HG03039 (cell line): Measurements from ENCODE around the gene KSR1.
"Not testable (repeated sequence)": the region's sequence is repeated elsewhere in the genome, so short reads cannot be mapped to it uniquely, and the experiment has no call there.

Experiments used
- ATAC-seq: cut with Tn5 transposase; IDR thresholded peaks from one replicate; pipeline ENCODE4 v1.9.1; 2021; ENCODE audit warnings: mild to moderate bottlenecking, moderate library complexity; ENCODE audit not compliant: unreplicated experiment

The KSR1 gene

DNA sequence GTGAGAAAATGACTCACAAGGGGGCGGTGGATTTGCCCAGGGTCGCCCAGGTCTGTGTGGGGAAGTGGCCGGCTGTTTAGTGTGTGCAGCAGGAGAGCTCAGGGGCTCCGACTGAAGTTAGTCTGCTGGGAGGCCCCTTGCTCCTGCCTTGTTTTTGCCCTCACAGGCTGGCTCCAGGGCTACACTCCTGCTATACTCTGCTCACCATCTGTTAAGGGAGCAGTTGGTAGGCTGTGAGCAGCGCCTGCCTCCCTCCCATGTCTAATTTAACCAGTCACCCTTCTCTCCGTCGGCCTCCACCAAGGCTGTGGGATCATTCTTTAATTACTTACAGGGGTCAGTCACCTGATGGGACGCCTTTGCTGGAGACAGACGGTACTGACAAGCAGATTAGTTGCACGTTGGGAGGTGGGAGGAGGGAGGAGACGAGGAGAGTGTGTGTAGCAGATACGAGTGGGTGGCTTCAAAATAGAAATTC lies 35.5 kb downstream of the KSR1 start:
- no peak for ATAC-seq

DNA sequence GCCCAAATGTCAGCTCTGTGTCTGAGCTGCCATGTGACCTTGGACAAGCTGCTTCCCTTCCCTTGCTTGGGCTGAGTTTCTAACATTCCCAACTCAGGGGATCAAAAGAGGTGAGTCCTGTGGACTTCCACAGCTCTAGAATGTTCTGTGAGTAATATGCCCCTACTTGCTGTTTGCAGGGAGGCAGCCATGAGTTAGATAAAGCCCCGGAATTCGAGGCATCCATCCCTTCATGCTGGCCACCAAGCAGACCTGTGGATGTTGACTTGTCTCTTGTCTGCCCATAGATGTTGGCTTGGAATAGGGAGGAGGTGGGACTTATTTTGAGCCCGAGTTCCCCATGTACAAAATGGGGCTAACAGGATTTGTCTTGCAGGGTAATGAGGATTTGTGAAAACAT lies 36.2 kb downstream of the KSR1 start:
- no peak for ATAC-seq

DNA sequence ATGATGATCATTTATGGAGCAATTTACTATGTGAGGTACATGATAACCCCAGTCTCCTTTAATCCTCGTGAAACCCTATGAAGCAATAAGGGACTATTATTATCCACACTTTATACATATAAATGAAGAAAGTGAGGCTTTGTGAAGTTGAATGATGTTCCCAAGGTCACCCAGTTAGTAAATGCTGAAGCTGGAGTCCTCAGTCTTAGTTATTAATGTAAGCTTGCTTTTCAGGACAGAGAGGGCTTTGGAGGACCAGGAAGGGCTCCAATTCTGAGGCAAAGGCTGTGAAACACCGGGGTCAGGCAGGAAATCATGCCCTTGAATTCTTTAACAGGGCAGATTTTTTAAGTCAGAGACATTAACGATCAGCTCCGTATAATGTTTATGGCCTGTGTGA lies 36.8 kb downstream of the KSR1 start:
- no peak for ATAC-seq

DNA sequence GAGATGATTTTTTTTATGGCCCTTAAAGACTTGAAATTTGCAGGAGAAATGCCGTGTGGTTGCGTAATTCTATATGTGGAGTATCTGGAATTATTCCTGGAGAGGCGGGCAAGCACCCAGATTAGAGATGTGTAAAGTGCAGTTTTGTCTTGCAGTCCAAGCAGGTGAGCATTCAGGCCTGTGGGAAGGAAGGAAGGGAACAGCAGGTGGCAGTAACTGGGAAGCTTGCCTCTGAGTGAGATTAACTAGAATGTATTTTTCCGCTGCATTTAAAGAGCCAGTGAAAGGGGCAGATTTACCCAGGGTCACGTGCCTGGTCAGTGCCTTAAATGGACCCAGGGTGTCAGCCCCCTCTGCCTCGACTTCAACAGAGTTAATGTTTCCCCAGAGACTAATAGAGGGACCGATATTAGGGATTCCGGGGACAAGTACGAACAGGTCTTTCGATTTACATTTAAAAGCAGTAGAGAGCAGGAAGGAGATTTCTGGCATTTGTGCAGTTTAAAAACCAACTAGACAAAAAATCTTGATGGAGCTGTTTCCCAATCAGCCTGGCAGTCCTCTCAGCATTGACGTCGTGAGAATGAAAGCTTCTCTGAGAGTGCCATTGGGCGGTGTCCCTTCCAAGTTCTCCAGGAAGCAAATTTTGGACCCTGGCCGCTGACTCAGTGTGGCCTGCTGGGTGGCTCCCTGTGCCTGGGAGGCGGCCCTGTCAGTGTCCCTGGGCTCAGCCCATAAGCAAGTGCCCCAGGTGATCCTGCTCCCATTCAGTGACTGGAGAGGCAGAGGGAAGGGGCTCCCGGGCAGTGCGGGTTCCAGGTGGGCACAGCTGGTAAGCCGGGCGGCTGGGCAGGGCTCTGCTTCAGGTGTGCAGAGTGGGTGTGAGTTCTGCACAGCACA lies 38.2 kb downstream of the KSR1 start:
- ATAC-seq: no peak

DNA sequence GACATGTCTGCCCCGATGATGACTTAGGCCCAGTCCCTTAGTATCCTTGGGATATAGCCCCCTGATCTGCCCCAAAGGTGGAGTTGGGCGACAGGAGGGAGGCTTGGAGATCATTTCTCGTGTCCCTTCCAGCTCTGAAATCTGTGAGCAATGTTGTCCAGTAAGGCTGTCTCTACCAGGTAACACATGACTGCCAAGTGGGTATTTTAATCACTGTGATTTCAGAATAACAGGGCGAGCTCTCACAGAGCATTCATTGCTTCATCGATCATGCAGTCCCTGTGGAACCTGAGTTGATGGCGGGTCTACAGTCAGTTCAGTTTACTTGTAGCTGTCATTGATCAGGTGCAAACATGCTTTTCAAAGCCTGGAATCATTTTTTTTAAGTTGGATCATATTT lies 39.2 kb downstream of the KSR1 start:
- ATAC-seq: no peak

DNA sequence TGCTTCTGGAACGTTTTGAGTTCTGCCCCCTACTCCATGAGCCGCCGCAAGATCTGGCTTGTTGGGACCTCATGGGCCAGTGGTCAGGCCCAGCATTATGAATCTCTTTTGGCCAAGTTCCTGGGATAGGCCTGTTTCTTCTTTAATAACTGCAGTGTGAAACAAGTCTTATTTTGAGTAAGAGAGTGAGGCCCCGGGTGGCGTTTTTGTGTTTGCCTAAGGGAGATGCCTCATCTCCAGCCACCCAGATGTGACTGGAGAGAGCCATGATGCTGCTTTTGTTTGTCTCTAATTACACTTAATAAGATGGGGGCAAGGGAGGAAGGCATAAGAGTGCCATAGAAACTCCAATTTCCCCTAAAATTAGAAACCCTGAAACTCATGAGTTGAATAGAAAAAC lies 39.8 kb downstream of the KSR1 start:
- no peak for ATAC-seq

DNA sequence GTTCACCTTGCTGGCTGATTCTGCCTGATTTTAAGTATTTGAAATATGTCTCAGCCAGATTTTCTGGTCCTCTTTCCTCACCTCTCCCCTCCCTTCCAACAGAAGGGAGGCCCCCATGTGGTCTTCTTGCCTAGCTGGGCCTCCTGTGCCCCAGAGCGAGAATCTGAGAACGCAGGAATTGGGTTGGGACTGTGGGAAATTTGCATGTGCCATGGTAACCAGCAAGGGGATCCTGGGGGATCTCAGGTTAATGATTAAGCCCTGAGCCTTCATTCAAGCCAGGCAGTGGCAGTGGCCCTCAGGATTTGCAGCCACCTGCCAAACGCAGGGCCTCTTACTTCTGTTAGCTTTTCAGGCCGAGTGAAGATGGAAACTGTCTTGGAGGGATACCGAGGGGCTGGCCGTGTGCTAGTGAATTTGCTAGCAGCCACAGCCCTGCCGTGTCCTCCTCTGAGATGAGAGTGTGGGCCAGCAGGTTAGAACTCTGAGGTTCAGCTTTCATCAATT lies 40.2 kb downstream of the KSR1 start:
- no peak for ATAC-seq

DNA sequence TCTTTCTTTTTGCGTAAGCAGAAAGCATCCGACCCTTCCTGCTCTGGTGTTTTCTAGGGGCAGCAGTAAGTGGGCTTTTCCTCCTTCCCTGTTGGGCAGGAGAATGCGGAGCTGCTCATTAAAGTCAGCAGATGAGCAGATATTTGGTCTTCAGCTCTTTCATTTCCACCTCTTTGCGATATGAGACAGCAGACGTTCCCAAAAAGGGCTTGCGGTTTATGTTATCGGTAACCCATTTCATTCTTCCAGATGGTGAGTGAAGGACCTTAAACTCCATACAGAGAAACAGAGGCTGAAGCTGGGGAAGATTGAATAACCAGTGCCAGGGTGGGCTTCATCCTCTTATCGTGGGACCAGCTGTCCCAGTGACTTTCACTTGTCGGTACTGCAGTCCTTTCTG lies 40.7 kb downstream of the KSR1 start:
- ATAC-seq: no peak

DNA sequence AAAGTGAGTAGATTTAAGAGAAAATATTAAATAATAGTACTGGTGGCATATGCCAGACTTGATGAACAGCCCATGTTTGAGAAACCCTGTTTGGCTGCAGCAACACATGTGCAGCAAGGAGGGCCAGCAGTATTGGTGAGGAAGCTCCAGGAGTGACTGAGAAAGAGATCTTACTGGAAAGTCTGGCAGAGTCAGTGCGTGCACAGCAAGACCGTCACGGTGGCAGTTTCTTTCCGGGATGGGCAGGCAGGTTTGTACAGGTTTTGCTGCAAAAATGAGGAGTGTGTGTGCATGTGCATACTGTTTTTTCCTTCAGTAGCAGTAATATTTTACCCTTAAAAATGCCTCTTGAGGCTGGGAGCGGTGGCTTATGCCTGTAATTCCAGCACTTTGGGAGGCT lies 41.4 kb downstream of the KSR1 start:
- ATAC-seq: no peak

DNA sequence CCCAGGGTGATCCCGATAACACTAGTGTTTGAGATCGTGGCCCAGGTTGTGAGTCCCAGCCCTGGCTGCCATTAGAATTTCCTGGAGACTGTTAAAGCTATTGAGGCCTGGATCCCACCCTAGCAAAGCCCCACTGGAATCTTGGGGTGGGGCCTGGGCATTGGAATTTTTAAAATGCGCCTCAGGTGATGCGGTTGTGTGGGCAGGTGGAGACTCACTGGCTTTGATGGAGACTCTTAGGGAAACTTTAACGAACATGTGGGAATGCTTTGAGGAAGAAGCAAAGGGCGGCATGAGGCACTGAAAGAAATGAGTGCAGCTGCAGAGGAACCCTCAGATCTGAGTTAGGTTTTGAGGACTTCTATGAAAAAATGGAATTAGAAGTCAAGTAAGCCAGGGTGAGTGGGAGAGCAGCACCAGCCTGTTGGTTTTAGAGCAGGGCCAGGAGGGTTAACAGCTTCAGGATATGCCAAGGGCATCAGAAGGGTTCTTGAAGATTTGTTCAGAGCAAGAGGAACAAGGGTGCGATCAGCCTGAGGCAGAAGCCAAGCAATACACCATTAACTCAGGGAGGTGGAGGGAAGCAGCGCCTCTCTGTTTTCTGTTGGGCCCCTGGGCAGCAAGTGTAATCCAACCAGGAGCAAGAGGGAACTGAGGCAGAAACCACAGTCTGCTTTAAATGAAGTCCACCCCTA lies 42.5 kb downstream of the KSR1 start:
- ATAC-seq: no peak

DNA sequence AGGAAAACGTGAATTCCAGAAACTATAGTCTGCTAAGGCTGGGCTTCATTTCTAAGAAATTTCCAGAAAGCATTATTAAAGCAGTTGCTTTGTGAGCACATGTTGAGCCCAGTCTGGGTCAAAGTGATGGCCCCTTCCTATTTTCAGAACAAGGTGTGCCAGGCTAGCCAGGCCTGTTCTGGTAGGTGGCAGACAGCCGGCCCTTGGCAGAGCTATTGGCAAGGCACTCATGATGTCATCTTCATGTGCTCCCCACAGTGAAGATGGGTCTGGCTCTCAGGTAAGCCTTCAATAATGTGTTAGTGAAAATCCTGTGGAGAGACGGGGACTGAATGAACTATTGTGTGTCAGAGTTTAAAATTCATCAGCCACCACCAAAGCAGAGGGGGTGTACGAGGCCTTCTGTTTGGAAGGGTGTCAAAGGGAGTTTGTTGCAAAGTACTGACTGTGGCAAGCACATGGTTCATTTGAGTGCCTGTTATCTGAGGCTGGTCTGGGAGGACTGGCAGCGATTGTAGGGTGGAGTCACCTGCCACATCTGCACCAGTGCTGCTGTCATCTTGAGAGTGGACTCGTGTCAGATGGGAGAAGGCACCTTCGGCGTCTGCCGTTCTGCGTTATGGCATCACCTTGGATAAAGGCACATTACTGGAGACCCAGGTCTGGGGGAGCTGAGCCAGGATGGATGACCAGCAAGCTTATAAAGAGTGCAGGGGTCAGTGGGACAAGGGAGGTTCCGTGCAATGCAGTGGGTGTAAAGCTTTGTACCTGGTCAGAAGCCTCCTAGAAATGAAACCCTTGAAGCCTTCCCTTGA lies 43.4 kb downstream of the KSR1 start:
- ATAC-seq: no peak

DNA sequence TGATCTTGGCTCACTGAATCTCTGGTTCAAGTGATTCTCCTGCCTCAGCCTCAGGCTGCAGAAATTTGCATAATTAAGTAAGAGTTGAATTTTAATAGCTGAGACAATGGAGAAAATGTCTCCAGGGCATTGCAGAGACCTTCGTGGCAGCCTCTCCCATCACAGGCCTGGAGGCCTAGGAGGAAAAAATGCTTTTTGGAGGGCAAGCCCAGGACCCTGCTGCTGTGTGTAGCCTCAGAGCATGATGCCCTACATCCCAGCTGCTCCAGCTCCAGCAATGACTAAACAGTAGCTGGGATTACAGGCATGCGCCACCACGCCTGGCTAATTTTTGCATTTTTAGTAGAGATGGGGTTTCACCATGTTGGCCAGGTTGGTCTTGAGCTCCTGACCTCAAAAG lies 45.1 kb downstream of the KSR1 start:
- not testable (repeated sequence) for ATAC-seq

DNA sequence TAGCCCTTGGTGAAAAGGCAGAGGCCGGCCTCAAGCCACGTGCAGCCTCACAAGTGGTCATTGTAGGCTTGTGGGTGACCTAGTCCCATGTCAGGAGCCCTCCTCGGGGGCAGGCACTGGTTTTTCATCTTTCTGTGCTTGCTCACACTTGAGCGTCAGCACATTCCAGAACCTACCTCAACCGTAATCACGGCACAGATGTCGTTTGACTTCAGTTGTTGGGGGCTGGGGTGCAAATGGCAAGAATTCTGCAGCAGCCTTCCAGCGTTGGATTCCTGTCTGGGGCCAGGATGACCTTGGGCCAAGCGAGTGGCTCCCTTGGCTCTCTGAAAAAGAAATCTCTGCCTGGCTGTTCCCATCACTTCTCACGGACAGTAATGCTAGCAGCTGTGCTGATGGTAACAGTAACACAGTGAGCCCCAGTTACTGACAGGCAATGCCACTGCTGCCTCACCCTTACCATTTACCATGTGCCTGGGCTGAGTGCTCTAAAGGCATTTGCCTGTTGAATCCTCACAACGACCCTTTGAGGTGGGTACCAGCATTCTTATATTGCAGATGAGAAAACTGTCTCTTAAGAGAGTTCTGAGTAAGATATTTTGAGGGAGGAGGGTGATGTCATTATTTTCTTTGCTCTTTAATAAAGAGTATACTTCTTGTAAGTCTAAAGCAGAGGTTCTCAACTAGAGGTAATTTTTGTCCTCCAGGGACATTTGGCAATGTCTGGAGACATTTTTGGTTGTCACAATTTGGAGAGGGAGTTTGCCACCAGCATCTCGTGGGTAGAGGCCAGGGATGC lies 46.5 kb downstream of the KSR1 start:
- no peak for ATAC-seq

DNA sequence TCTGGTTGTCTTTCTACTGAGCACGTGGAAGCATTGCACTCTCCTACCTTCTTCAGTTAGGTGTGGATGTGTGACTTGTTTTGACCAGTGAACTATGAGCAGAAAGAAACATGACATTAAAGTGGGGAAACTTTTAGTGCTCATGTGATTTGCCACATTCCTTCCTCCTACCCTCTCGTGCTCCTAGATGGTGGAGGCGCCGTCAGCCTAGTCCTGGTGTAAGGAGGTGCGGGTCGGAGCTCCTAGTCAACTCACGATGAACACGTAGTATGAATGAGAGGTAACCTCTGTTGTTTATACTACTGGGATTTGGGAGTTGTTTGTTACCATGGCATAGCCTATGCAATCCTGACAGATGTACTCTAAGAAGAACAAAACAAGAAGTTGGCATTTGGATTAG lies 47.4 kb downstream of the KSR1 start:
- no peak for ATAC-seq

DNA sequence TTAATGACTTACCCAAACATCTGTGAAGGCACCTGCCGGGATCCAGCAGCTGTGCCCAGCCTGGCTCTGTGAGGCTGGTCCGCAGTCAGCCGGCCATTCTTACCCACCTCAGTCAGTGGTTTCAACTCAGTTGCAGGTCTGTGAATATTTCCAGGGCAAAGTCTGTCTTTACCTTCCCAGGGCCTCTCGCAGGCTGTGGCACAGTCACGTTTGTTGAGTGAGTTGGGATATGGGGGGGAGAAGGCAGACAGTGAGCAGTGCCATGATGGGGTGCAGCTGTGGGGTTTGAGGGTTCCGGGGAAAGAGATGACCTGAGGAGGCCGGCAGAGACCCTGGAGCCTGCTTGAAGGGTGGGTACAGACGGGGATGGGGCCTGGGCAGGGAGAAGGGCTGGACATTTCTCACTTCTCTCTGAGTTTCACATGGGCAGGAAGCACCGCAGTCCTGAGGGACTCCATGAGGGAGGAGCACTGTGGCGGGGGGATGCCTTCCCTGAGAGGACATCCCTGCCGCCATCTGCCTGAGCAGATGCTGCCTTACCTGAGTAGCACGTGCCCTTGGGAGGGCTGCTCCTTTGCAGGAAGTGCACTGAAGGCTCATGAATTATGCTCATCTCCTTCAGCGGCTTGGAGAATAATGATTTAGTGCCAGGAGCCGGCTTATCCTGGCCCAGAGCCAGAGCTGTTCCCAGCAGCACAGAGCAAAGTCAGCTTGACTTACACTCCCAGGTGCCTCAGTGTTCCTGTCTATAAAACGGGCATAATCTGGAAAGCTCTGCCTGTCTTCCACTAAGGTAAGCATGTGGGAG lies 48.1 kb downstream of the KSR1 start:
- no peak for ATAC-seq

DNA sequence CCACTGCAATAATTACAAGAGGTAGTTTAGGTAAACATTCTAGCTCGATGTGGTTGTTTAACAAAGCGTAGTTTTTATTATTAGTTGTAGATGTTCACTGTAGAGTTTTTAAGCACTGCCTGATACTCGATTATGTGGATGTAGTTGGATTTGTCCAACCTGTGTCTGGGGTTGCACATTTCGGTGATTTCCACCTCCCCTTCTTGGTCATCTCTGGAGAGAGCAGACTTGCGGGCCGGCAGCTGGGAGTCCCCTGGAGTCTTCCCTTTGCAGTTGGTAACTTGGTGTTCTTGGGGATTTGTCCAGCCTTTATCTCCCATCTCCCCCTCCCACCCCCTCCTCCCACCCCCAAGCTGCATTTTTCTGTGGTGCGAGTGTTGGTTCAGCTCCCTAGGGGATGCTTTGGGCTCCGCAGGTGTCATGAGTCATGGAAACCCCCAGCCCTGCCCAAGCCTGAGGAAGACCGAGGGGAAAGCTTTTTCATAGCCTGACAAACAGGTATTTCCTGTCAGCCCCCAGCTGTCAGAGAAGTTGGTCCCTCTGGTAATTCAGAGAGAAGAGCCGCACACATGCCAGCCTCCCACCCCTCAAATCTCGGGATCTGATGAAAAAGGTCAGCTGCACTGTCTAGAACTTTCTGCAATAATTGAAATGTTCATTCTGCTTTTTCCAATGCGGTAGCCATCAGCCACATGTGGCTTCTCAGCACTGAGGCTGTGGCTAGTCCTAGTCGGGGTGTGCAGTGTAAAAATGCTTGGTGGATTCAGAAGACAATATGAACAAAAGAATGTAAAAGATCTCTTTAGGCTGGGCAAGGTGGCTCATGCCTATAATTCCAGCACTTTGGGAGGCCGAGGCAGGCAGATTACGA lies 50.3 kb downstream of the KSR1 start:
- ATAC-seq: peak; percentile 47

DNA sequence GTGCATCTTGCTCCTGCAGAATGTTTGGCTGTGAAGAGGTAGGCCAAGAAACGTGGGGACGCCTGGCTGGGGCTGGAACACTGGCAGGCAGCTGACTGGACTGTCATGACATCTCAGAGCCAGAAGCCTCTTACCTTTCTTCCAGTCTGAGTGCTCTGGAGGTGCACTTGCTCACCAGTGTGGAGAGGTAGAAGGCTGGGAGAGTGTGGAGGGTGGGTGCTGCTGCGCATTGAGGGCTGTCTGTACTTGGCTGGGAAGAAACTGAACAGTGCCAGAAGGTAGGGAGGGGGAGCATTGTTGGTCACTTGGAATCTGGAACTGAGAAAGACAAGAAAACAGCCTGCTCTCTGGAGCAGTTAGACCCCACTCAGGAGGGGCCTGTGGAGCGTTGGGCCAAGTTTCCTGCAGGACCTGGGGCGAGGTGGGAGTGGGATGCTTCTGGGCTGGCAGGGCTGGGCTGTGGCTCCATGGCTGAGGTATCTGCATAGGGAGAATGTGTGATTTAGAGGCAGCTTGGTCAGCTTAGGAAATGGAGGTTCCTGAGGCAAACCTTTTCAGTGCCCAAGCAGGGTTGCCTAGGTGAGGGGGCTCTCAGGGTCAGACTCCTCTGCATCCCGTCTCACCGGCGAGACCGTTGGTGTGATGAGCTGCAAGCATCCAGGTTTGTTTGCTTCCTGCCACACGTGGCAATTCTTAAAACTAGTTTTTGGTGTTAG lies 55.1 kb downstream of the KSR1 start:
- ATAC-seq: no peak

DNA sequence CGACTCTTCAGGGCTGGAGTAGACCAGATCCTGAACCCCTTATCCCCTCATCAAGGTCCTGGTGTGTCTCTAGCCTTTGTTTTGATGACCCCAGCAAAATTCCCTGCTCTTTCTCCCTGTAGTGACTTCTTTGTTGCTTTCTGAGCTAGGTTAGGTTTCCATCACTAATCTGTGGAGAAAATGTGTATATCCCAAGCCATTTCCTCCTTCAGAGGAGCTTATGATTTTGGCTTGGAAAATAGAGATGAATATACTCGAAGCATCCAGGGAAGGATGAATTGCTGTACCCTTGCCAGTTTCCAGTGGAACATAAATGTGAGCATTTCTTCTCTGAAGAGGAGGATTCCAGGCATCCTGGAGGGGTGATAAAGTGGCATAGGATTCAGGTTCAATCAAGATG lies 55.8 kb downstream of the KSR1 start:
- ATAC-seq: no peak
